Lower leg skin (tissue), 3 donors: ENCODE results near the gene SIM1.

Source experiments
- CTCF ChIP-seq, 3 donors: fragments of 450-650 bp; IDR thresholded peaks; one replicate each; pipeline ENCODE4 v1.5.1; 2016; ENCODE audit warnings: antibody characterized with exemption in 3 of 3, mild to moderate bottlenecking in 3 of 3, moderate library complexity in 2 of 3
- POLR2A ChIP-seq, 2 donors: fragments of 450-650 bp; IDR thresholded peaks; one replicate each; pipeline ENCODE4 v1.6.1; 2016 to 2017; ENCODE audit warnings: antibody characterized with exemption in 2 of 2, mild to moderate bottlenecking in 1 of 2, moderate library complexity in 1 of 2

GRCh38 chr6:100335991-100336390 lies 128.7 kb downstream of the SIM1 start:
- TF ChIP-seq CTCF (IDR thresholded peaks at IDR 0.05) = no peak
- no peak for TF ChIP-seq POLR2A (IDR thresholded peaks at IDR 0.05)
